PC-3 (cell line): ENCODE measurements around the gene CSMD2. TPM values are rescaled to one million over a fixed set of nuclear protein-coding genes. Genes with fewer than 3 reads are reported as not detected.

Experiments used
- ATAC-seq: fragments of 200-7000 bp; cut with Tn5 transposase; 2 replicates; pipeline ENCODE4 v1.9.1; 2020; ENCODE audit warnings: mild to moderate bottlenecking, moderate library complexity
- BruUV-seq: library from RNA; stranded (reverse); fragments of 400-500 nt; replicated peaks from 2 replicates; lab custom pipeline; 2021; lab: Mats Ljungman, UMichigan
- CTCF ChIA-PET: fragments of 300-600 bp; sonication (Branson Sonifier 250); formaldehyde crosslinking; loops from one replicate; lab custom pipeline; 2022; ENCODE audit warnings: antibody characterized with exemption; lab: Charles Lee
- POLR2A ChIA-PET: fragments of 300-600 bp; sonication (Branson Sonifier 250); formaldehyde crosslinking; loops from one replicate; lab custom pipeline; 2022; ENCODE audit warnings: antibody characterized with exemption; ENCODE audit not compliant: unreplicated experiment; lab: Charles Lee
- DNase-seq: peaks from one replicate; pipeline ENCODE4 v3.0.0-alpha.2; 2015
- H2AFZ ChIP-seq: fragments of 300-600 bp; sonication (generic); 2 replicates; pipeline ENCODE4 v1.6.0; 2016; ENCODE audit warnings: antibody characterized with exemption, low read length
- H3F3A ChIP-seq: fragments of 300-600 bp; sonication (generic); one replicate; pipeline ENCODE4 v1.6.0; 2017; ENCODE audit warnings: antibody characterized with exemption, low read length, control low read depth, mild to moderate bottlenecking; ENCODE audit not compliant: unreplicated experiment
- H3K27ac ChIP-seq: fragments of 300-600 bp; sonication (generic); 2 replicates; pipeline ENCODE4 v1.5.1; 2016; ENCODE audit warnings: mild to moderate bottlenecking, low read length
- H3K27me3 ChIP-seq: fragments of 300-600 bp; sonication (generic); 2 replicates; pipeline ENCODE4 v1.6.1; 2016; ENCODE audit warnings: low read length, mixed read lengths
- H3K36me3 ChIP-seq: fragments of 300-600 bp; sonication (generic); 2 replicates; pipeline ENCODE4 v1.6.1; 2016; ENCODE audit warnings: low read depth, mixed run types, low read length, mixed read lengths
- H3K4me1 ChIP-seq: fragments of 300-600 bp; sonication (generic); 2 replicates; pipeline ENCODE4 v1.5.1; 2016; ENCODE audit warnings: low read length; ENCODE audit not compliant: insufficient read depth
- H3K4me2 ChIP-seq: fragments of 300-600 bp; sonication (generic); 2 replicates; pipeline ENCODE4 v1.6.0; 2016; ENCODE audit warnings: low read length
- H3K4me3 ChIP-seq: fragments of 300-600 bp; sonication (generic); 2 replicates; pipeline ENCODE4 v1.5.1; 2016; ENCODE audit warnings: mild to moderate bottlenecking, low read length, mixed read lengths
- H3K79me2 ChIP-seq: fragments of 300-600 bp; sonication (generic); 2 replicates; pipeline ENCODE4 v1.6.1; 2017; ENCODE audit warnings: low read length, mixed read lengths
- H3K9ac ChIP-seq: fragments of 300-600 bp; sonication (generic); 2 replicates; pipeline ENCODE4 v1.6.0; 2016; ENCODE audit warnings: mild to moderate bottlenecking, low read length
- H3K9me2 ChIP-seq: fragments of 300-600 bp; sonication (generic); replicated peaks from 2 replicates; pipeline ENCODE4 v1.6.1; 2016; ENCODE audit warnings: mixed run types, low read length, mixed read lengths
- H3K9me3 ChIP-seq: fragments of 300-600 bp; sonication (generic); 2 replicates; pipeline ENCODE4 v1.6.1; 2016; ENCODE audit warnings: low read length, mixed read lengths
- H4K20me1 ChIP-seq: fragments of 300-600 bp; sonication (generic); 2 replicates; pipeline ENCODE4 v1.6.1; 2016; ENCODE audit warnings: low read length, mixed read lengths
- EZH2 ChIP-seq: fragments of 300-600 bp; sonication (generic); IDR thresholded peaks from one replicate; pipeline ENCODE4 v1.6.1; 2017; ENCODE audit warnings: antibody characterized with exemption, mild to moderate bottlenecking, low read length; ENCODE audit not compliant: unreplicated experiment
- EZH2phosphoT487 ChIP-seq: fragments of 300-600 bp; sonication (generic); IDR thresholded peaks from 2 replicates; pipeline ENCODE4 v1.6.1; 2018; ENCODE audit warnings: mild to moderate bottlenecking, antibody characterized with exemption, low read length, borderline replicate concordance
- intact Hi-C: fragments of 100-400 bp; cut with micrococcal nuclease; formaldehyde crosslinking; loops from 2 replicates; pipeline ENCODE4 v1.9.0; 2023
- total RNA-seq: library from RNA; depleted of rRNA; stranded (reverse); fragments of >200 nt; gene quantifications from 2 replicates; pipeline ENCODE4 v1.2.3, GENCODE V29; 2014
- TF ChIP-seq, protein P1 (sequence below): fragments of 300-600 bp; sonication (generic); conservative IDR thresholded peaks from 2 replicates; pipeline ENCODE4 v1.5.1; 2017; ENCODE audit warnings: antibody characterized with exemption, low read depth, mild to moderate bottlenecking, low read length

CSMD2 gene
- total RNA-seq, 1 experiment from 2014 or later: not detected

GRCh38 chr1:33712186-33712585 lies 452.8 kb downstream of the CSMD2 start:
- no peak for TF ChIP-seq EZH2phosphoT487
- TF ChIP-seq, protein P1, sequence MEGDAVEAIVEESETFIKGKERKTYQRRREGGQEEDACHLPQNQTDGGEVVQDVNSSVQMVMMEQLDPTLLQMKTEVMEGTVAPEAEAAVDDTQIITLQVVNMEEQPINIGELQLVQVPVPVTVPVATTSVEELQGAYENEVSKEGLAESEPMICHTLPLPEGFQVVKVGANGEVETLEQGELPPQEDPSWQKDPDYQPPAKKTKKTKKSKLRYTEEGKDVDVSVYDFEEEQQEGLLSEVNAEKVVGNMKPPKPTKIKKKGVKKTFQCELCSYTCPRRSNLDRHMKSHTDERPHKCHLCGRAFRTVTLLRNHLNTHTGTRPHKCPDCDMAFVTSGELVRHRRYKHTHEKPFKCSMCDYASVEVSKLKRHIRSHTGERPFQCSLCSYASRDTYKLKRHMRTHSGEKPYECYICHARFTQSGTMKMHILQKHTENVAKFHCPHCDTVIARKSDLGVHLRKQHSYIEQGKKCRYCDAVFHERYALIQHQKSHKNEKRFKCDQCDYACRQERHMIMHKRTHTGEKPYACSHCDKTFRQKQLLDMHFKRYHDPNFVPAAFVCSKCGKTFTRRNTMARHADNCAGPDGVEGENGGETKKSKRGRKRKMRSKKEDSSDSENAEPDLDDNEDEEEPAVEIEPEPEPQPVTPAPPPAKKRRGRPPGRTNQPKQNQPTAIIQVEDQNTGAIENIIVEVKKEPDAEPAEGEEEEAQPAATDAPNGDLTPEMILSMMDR: no peak
- H3K9me2 ChIP-seq: no peaks in the 10 kb centered on the region
- no peaks in the 10 kb centered on the region for H3K36me3 ChIP-seq
- H3K27me3 ChIP-seq: peaks cover 51% of the 10 kb centered on the region
- H2AFZ ChIP-seq: no peak overlapping the region
- DNase-seq: no peak
- H3K27ac ChIP-seq: no peak overlapping the region
- H3K4me2 ChIP-seq: no peak overlapping the region
- CTCF ChIA-PET: no interaction called here
- intact Hi-C loops: no loop called here
- no peaks in the 10 kb centered on the region for H4K20me1 ChIP-seq
- H3F3A ChIP-seq: no peaks in the 10 kb centered on the region
- ATAC-seq: no peak
- no peaks in the 10 kb centered on the region for H3K79me2 ChIP-seq
- H3K4me1 ChIP-seq: no peaks in the 10 kb centered on the region
- POLR2A ChIA-PET: no interaction called here
- H3K4me3 ChIP-seq: no peak overlapping the region
- no peak overlapping the region for H3K9ac ChIP-seq
- no peaks in the 10 kb centered on the region for H3K9me3 ChIP-seq
- BruUV-seq: no TSS peak

GRCh38 chr1:33711511-33711910 lies 453.5 kb downstream of the CSMD2 start:
- H3K27ac ChIP-seq: no peak overlapping the region
- no peak overlapping the region for H2AFZ ChIP-seq
- ATAC-seq (no peak), DNase-seq (no peak)
- no peak overlapping the region for H3K4me2 ChIP-seq
- ChIA-PET POLR2A (no interaction called here), CTCF (no interaction called here)
- H3K27me3 ChIP-seq: peaks cover 52% of the 10 kb centered on the region
- no peaks in the 10 kb centered on the region for H3F3A ChIP-seq
- no peaks in the 10 kb centered on the region for H3K79me2 ChIP-seq
- intact Hi-C loops: no loop called here
- no peak overlapping the region for H3K9ac ChIP-seq
- TF ChIP-seq, protein P1: no peak
- TF ChIP-seq EZH2: no peak
- no peak for TF ChIP-seq EZH2phosphoT487
- no peaks in the 10 kb centered on the region for H3K36me3 ChIP-seq
- H4K20me1 ChIP-seq: no peaks in the 10 kb centered on the region
- no peak overlapping the region for H3K4me3 ChIP-seq
- no TSS peak for BruUV-seq
- no peaks in the 10 kb centered on the region for H3K4me1 ChIP-seq
- no peaks in the 10 kb centered on the region for H3K9me2 ChIP-seq
- H3K9me3 ChIP-seq: no peaks in the 10 kb centered on the region

DNA sequence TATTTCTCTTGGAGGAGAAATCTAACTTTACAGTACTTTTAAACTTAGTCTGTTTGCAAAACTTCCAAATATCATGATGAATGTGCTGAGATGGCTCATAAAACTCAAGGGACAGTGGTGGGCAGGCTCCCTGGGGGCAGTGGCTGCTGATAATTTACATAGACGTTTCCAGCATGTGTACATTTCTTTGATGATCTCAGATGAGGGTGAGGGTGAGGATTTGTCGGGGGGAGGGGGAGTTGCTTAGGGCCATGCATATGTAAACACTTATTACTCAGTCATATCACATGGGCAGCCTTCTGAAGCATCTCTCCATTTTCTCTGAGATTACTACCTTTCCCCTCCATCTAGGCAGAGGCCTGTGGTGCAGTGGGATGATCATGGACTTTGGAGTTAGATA lies 454.1 kb downstream of the CSMD2 start:
- H3K9me2 ChIP-seq: no peaks in the 10 kb centered on the region
- H3K4me1 ChIP-seq: no peaks in the 10 kb centered on the region
- DNase-seq: no peak
- no peaks in the 10 kb centered on the region for H4K20me1 ChIP-seq
- TF ChIP-seq, protein P1: no peak
- TF ChIP-seq EZH2: no peak
- no peak for TF ChIP-seq EZH2phosphoT487
- H3K27me3 ChIP-seq: peaks cover 58% of the 10 kb centered on the region
- H3K9me3 ChIP-seq: no peaks in the 10 kb centered on the region
- no peaks in the 10 kb centered on the region for H3F3A ChIP-seq
- ChIA-PET POLR2A (no interaction called here), CTCF (no interaction called here)
- H3K9ac ChIP-seq: no peak overlapping the region
- H3K79me2 ChIP-seq: no peaks in the 10 kb centered on the region
- no peak for ATAC-seq
- H2AFZ ChIP-seq: no peak overlapping the region
- no peaks in the 10 kb centered on the region for H3K36me3 ChIP-seq
- no peak overlapping the region for H3K4me3 ChIP-seq
- intact Hi-C loops: no loop called here
- no TSS peak for BruUV-seq
- H3K4me2 ChIP-seq: no peak overlapping the region
- H3K27ac ChIP-seq: no peak overlapping the region
